Central memory CD8-positive, alpha-beta T cell (primary cell): ENCODE results near the gene ACTR5.
A peak's percentile ranks its signal among the peaks of the same experiment; 100 is the strongest.

ENCODE experiments used
- ATAC-seq: fragments of 150-1000 bp; cut with Tn5 transposase; replicated peaks from 2 replicates; pipeline ENCODE4 v1.10.0; 2022; ENCODE audit warnings: mild to moderate bottlenecking, moderate FRiP score, moderate number of reproducible peaks; ENCODE audit not compliant: poor library complexity, severe bottlenecking; ENCODE audit errors: extremely low read depth
- DNase-seq, 2 donors: peaks; one replicate each; pipeline ENCODE4 v3.0.0; 2021; ENCODE audit warnings: low spot score in 2 of 2
- H3K27ac Mint-ChIP-seq: one replicate; pipeline ENCODE4 v1.8.0; 2022; ENCODE audit warnings: low read depth, mild to moderate bottlenecking, moderate library complexity, mixed read lengths
- H3K27me3 Mint-ChIP-seq: one replicate; pipeline ENCODE4 v1.8.0; 2022; ENCODE audit warnings: mixed read lengths
- H3K36me3 Mint-ChIP-seq: one replicate; pipeline ENCODE4 v1.8.0; 2022; ENCODE audit warnings: mild to moderate bottlenecking, moderate library complexity, mixed read lengths; ENCODE audit not compliant: insufficient read depth
- H3K4me1 Mint-ChIP-seq: one replicate; pipeline ENCODE4 v1.8.0; 2022; ENCODE audit warnings: mixed read lengths
- H3K4me3 Mint-ChIP-seq: one replicate; pipeline ENCODE4 v1.8.0; 2022; ENCODE audit warnings: mild to moderate bottlenecking, moderate library complexity, mixed read lengths
- H3K9me3 Mint-ChIP-seq: one replicate; pipeline ENCODE4 v1.8.0; 2022; ENCODE audit warnings: mixed read lengths

The ACTR5 gene

GRCh38 chr20:38731738-38732113 is 16.5 kb upstream of the ACTR5 start:
- H3K27me3 Mint-ChIP-seq = peaks cover 100% of the 10 kb centered on the region
- ATAC-seq = no peak
- peaks cover 38% of the 10 kb centered on the region for H3K36me3 Mint-ChIP-seq
- no peaks in the 10 kb centered on the region for H3K9me3 Mint-ChIP-seq
- peaks cover 41% of the 10 kb centered on the region for H3K4me1 Mint-ChIP-seq
- H3K4me3 Mint-ChIP-seq = peak overlapping the region; percentile 66
- no peak overlapping the region for H3K27ac Mint-ChIP-seq
- DNase-seq = no peak

DNA sequence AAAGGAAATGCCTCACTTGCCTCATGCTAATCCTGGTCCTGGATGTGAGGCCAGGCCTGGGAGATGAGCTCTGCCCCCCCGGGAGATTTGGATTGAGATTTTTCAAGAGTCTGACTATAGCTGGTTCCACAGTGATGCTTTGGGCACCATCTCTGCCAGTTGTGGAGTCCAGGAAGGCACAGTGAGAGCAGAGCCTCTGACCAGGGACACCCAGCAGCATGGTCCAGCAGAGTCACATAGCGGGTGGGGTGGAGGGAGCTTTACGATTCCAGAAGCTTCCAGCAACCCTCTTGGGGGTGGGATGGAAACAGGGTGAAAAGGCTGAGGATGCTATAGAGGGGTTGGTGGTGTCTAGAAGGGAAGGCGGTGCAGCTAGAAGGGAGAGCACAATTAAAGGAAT is 15.3 kb upstream of the ACTR5 start:
- Mint-ChIP-seq H3K4me3 (no peak overlapping the region), H3K36me3 (peaks cover 27% of the 10 kb centered on the region), H3K27me3 (peaks cover 96% of the 10 kb centered on the region), H3K9me3 (no peaks in the 10 kb centered on the region), H3K27ac (no peak overlapping the region), H3K4me1 (peaks cover 29% of the 10 kb centered on the region)
- DNase-seq (no peak), ATAC-seq (no peak)

DNA sequence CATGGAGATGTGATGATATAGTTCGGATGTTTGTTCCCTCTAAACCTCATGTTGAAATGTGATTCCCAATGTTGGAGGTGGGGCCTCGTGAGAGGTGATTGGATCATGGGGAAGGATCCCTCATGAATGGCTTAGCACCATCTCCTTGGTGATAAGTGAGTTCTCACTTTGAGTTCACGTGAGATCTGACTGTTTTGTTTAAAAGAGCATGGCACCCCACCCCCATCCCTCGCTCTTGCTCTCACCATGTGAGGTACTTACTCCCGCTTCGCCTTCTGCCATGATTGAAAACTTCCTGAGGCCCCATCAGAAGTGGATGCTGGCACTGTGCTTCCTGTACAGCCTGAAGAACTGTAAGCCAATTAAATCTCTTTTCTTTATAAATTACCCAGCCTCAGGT is 13.1 kb upstream of the ACTR5 start:
- Mint-ChIP-seq H3K27ac (no peak overlapping the region), H3K4me3 (no peak overlapping the region), H3K9me3 (no peaks in the 10 kb centered on the region), H3K4me1 (peaks cover 11% of the 10 kb centered on the region), H3K27me3 (peaks cover 91% of the 10 kb centered on the region), H3K36me3 (peaks cover 13% of the 10 kb centered on the region)
- DNase-seq = no peak
- ATAC-seq = no peak

DNA sequence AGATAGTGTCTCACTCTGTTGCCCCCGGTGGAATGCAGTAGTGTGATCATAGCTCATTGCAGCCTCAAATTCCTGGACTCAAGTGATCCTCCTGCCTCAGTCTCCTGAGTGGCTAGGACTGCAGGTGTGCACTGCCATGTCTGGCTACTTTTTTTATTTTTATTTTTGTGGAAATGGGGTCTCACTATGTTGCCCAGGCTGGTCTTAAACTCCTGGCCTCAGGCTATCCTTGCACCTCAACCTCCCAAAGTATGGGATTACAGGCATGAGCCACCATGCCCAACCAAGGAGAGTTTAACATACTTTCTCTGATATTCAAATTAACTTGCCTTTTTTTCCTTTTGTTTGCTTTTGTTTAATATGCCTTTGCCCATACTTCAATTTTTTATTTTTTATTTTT is 10.4 kb upstream of the ACTR5 start:
- Mint-ChIP-seq H3K4me1 (no peaks in the 10 kb centered on the region), H3K9me3 (no peaks in the 10 kb centered on the region), H3K27ac (no peak overlapping the region), H3K4me3 (no peak overlapping the region), H3K36me3 (peaks cover 3% of the 10 kb centered on the region), H3K27me3 (peaks cover 91% of the 10 kb centered on the region)
- ATAC-seq = no peak
- no peak for DNase-seq

GRCh38 chr20:38745757-38746156 is 2.5 kb upstream of the ACTR5 start:
- H3K4me3 Mint-ChIP-seq = no peak overlapping the region
- ATAC-seq (no peak), DNase-seq (no peak)
- peaks cover 25% of the 10 kb centered on the region for H3K4me1 Mint-ChIP-seq
- H3K36me3 Mint-ChIP-seq = peaks cover 8% of the 10 kb centered on the region
- H3K9me3 Mint-ChIP-seq = no peaks in the 10 kb centered on the region
- H3K27me3 Mint-ChIP-seq = peaks cover 25% of the 10 kb centered on the region
- H3K27ac Mint-ChIP-seq = no peak overlapping the region

- peaks cover 32% of the 10 kb centered on the region for H3K4me1 Mint-ChIP-seq
- DNase-seq (no peak), ATAC-seq (no peak)
- H3K27me3 Mint-ChIP-seq = peaks cover 7% of the 10 kb centered on the region
- H3K27ac Mint-ChIP-seq = peak overlapping the region; percentile 99
- H3K36me3 Mint-ChIP-seq = peaks cover 16% of the 10 kb centered on the region
- H3K4me3 Mint-ChIP-seq = peak overlapping the region; percentile 97
- H3K9me3 Mint-ChIP-seq = no peaks in the 10 kb centered on the region
Observed at GRCh38 chr20:38747495-38748096, 664 bp upstream of the ACTR5 start.

- peaks cover 32% of the 10 kb centered on the region for H3K4me1 Mint-ChIP-seq
- H3K27ac Mint-ChIP-seq = peak overlapping the region; percentile 99
- H3K4me3 Mint-ChIP-seq = peak overlapping the region; percentile 97
- peaks cover 15% of the 10 kb centered on the region for H3K36me3 Mint-ChIP-seq
- no peaks in the 10 kb centered on the region for H3K9me3 Mint-ChIP-seq
- no peak for DNase-seq
- peak; percentile 19 for ATAC-seq
- H3K27me3 Mint-ChIP-seq = no peaks in the 10 kb centered on the region
Observed at GRCh38 chr20:38748861-38749149, 545 bp downstream of the ACTR5 start.

DNA sequence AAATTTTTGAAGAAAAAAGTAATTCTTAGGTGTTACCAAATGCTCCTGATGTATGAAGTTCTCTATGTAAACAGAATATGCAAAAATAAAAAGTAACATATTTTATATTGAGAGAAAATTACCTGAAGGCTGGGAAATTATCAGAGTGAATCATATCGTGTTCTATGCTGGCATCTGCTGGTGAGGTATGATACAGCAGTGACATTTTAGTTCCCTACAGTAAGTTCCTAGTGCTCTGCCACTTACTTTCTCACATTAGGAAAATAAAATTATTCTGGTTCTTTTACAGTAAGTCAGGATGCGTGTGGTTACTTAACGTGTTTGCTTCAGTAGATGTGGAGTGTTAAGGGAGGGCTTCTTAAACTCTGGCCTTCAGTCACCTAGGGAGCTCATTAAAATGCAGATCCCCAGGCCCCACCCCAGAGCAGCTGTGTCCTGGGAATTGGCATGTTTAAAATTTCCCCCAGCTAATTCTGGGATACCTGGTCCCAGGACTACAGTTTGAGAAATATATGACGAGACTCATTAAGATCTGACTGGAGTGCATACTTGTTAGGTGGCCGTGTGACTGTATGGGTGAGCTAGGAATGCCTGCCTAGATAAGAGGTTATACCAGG is 3.2 kb downstream of the ACTR5 start:
- Mint-ChIP-seq H3K27me3 (no peaks in the 10 kb centered on the region), H3K27ac (no peak overlapping the region), H3K4me3 (no peak overlapping the region), H3K36me3 (peaks cover 35% of the 10 kb centered on the region), H3K4me1 (peaks cover 38% of the 10 kb centered on the region), H3K9me3 (no peaks in the 10 kb centered on the region)
- ATAC-seq = no peak
- no peak for DNase-seq

DNA sequence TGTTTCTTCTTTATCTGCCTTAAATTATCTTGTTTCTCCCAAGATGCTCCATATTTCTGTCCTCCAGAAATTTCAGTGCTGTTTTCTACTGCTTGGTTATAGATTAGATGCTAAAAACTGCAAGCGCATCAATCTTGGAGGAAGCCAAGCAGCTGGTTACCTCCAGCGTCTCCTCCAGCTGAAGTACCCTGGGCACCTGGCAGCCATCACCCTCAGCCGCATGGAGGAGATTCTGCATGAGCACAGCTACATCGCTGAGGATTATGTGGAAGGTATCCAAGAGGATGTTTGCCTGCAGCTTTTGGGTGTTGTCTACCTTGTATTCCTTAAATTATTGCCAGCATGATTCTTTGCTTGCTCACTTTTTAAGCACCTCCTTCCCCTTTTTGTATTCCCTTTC is 3.8 kb downstream of the ACTR5 start:
- Mint-ChIP-seq H3K36me3 (peaks cover 38% of the 10 kb centered on the region), H3K27ac (no peak overlapping the region), H3K9me3 (no peaks in the 10 kb centered on the region), H3K27me3 (no peaks in the 10 kb centered on the region), H3K4me1 (peaks cover 38% of the 10 kb centered on the region), H3K4me3 (no peak overlapping the region)
- ATAC-seq (no peak), DNase-seq (no peak)

DNA sequence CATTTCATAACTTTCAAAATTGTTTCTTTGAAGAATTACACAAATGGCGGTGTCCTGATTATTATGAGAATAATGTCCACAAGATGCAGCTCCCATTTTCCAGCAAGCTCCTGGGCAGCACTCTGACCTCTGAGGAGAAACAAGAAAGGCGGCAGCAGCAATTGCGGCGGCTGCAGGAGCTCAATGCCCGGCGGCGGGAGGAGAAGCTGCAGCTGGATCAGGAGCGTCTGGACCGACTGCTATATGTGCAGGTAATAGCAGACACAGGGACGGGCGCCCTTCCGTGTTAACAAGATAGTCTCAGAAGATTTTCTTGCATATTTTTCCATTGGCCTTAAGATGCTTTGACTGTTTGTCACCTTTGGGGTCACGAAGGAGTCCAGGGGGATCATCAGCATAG is 6.7 kb downstream of the ACTR5 start:
- DNase-seq (no peak), ATAC-seq (no peak)
- Mint-ChIP-seq H3K36me3 (peaks cover 46% of the 10 kb centered on the region), H3K9me3 (no peaks in the 10 kb centered on the region), H3K4me3 (no peak overlapping the region), H3K4me1 (peaks cover 17% of the 10 kb centered on the region), H3K27me3 (no peaks in the 10 kb centered on the region), H3K27ac (no peak overlapping the region)

- H3K36me3 Mint-ChIP-seq = peaks cover 50% of the 10 kb centered on the region
- no peak for DNase-seq
- no peak for ATAC-seq
- peaks cover 18% of the 10 kb centered on the region for H3K4me1 Mint-ChIP-seq
- H3K9me3 Mint-ChIP-seq = no peaks in the 10 kb centered on the region
- no peak overlapping the region for H3K4me3 Mint-ChIP-seq
- no peaks in the 10 kb centered on the region for H3K27me3 Mint-ChIP-seq
- H3K27ac Mint-ChIP-seq = no peak overlapping the region
Observed at GRCh38 chr20:38755324-38755910, 7.2 kb downstream of the ACTR5 start.

- no peaks in the 10 kb centered on the region for H3K27me3 Mint-ChIP-seq
- no peak for ATAC-seq
Observed at GRCh38 chr20:38757145-38757775, 9.0 kb downstream of the ACTR5 start.

DNA sequence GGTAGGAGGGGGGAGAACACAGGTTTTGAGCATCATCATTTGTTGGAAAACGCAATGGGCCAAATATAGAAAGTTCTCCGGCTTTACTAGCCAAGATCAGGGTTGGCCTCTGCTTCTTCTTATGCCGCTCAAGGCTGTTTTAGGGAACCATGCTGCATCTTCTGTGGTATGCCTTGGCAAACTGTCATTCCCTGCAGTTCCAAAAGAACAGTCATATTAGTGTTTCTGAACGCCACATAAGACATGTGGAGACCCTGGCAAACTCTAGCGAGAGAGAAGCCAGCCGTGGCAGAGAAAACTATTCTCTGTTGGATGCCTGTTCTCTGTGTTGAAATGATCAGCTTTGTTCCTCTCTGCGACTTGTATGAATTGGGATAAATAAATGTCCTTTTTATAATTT is 10.8 kb downstream of the ACTR5 start:
- no peaks in the 10 kb centered on the region for H3K9me3 Mint-ChIP-seq
- H3K4me3 Mint-ChIP-seq = no peak overlapping the region
- no peak for ATAC-seq
- peaks cover 18% of the 10 kb centered on the region for H3K4me1 Mint-ChIP-seq
- no peak overlapping the region for H3K27ac Mint-ChIP-seq
- H3K36me3 Mint-ChIP-seq = peaks cover 56% of the 10 kb centered on the region
- no peak for DNase-seq
- H3K27me3 Mint-ChIP-seq = no peaks in the 10 kb centered on the region

More at GRCh38 chr20:38757145-38757775, 9.0 kb downstream of the ACTR5 start:
- no peak overlapping the region for H3K27ac Mint-ChIP-seq
- H3K4me3 Mint-ChIP-seq = no peak overlapping the region
- H3K36me3 Mint-ChIP-seq = peaks cover 61% of the 10 kb centered on the region
- H3K9me3 Mint-ChIP-seq = no peaks in the 10 kb centered on the region
- no peak for DNase-seq
- peaks cover 12% of the 10 kb centered on the region for H3K4me1 Mint-ChIP-seq
